Measurements from ENCODE around the gene HPSE2. TPM values are rescaled to one million over a fixed set of nuclear protein-coding genes. Genes with fewer than 3 reads are reported as not detected.

The HPSE2 gene
- total RNA-seq, 1 donor from 2014 or later: 3.4 TPM

GRCh38 chr10:99042051-99042771, 193.4 kb downstream of the HPSE2 start:
- ATAC-seq (no peak), DNase-seq (no peak)
- no peak for TF ChIP-seq CTCF (IDR thresholded peaks at IDR 0.05)
- Histone ChIP-seq H3K36me3 (no peaks in the 10 kb centered on the region), H3K9me3 (no peaks in the 10 kb centered on the region), H3K4me1 (no peaks in the 10 kb centered on the region), H3K4me3 (no peak overlapping the region), H3K27me3 (no peaks in the 10 kb centered on the region), H3K27ac (no peak overlapping the region)
- intact Hi-C loops (cut with DNase I): no loop called here

GRCh38 chr10:99041468-99041867, 194.2 kb downstream of the HPSE2 start:
- intact Hi-C loops (cut with DNase I): no loop called here
- no peaks in the 10 kb centered on the region for H3K36me3 ChIP-seq
- H3K9me3 ChIP-seq: no peaks in the 10 kb centered on the region
- no peak for TF ChIP-seq CTCF (IDR thresholded peaks at IDR 0.05)
- ATAC-seq: peak; percentile 27
- no peaks in the 10 kb centered on the region for H3K27me3 ChIP-seq
- H3K4me1 ChIP-seq: no peaks in the 10 kb centered on the region
- no peak overlapping the region for H3K4me3 ChIP-seq
- no peak for DNase-seq
- no peak overlapping the region for H3K27ac ChIP-seq

DNA sequence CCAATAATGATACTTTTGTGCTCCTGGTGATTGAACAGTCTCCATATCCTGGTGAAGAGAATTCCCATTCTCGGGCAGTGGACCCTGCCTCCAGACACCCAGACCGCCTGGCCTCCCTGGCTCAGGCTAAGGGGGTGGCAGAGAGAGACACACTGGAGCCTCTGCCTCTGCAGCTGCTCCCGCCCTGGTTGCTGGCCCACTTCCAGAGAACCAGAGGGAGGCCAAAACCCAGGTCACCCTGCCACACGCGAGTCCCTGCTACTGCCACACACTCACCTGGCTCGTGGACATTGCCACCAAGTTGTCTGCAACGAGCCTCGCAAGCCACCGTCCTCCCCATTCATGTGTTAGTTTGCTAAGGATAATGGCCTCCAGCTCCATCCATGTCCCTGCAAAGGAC, 221.8 kb downstream of the HPSE2 start:
- ATAC-seq: no peak
- H3K36me3 ChIP-seq: no peaks in the 10 kb centered on the region
- H3K9me3 ChIP-seq: no peaks in the 10 kb centered on the region
- no peaks in the 10 kb centered on the region for H3K4me1 ChIP-seq
- intact Hi-C loops (cut with DNase I): no loop called here
- no peak for TF ChIP-seq CTCF (IDR thresholded peaks at IDR 0.05)
- H3K27me3 ChIP-seq: no peaks in the 10 kb centered on the region
- no peak overlapping the region for H3K27ac ChIP-seq
- DNase-seq: peak; percentile 56
- H3K4me3 ChIP-seq: no peak overlapping the region

DNA sequence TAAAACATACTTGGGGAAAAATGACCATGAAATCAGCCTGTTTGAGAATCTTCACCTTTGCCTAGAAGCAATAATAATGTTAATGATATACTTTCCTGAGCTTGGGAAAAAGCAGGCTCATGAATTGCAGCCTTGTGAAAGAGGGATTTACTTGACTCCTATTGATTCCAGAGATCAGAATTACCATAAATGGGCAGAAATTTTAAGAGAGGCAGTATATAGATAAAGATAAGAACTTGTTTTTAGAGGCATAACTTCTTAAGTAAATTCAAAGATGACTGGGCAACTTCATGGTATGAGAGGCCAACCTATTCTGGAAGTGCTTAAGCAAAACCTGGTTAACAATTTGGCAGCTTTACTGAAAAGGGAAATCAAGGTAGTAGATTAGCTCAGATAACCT, 225.4 kb downstream of the HPSE2 start:
- Histone ChIP-seq H3K27me3 (no peaks in the 10 kb centered on the region), H3K27ac (no peak overlapping the region), H3K9me3 (peaks cover 5% of the 10 kb centered on the region), H3K4me1 (no peaks in the 10 kb centered on the region), H3K36me3 (no peaks in the 10 kb centered on the region), H3K4me3 (no peak overlapping the region)
- no peak for TF ChIP-seq CTCF (IDR thresholded peaks at IDR 0.05)
- intact Hi-C loops (cut with DNase I): no loop called here
- DNase-seq (no peak), ATAC-seq (no peak)

DNA sequence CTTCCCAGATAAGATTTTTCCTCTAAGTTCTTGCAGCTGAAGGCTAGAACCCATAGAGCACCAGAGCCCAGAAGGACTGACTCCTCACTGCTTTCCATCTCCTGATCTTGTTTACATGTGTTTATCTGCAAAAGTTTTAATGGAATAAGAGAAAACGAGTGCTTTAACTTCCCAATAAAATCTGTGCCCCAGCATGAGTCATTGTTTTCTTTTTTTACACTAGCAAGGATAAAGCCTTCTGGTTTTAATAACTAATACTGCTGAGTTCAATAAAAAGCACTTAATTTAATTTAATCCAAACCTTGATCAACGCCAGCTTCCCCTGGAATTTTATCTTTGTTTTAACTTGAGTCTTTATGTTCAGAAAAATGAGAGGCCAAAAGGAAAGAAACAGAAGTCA, 227.6 kb downstream of the HPSE2 start:
- intact Hi-C loops (cut with DNase I): no loop called here
- H3K9me3 ChIP-seq: peaks cover 13% of the 10 kb centered on the region
- no peaks in the 10 kb centered on the region for H3K4me1 ChIP-seq
- no peak overlapping the region for H3K4me3 ChIP-seq
- no peak for ATAC-seq
- no peak overlapping the region for H3K27ac ChIP-seq
- no peak for DNase-seq
- H3K36me3 ChIP-seq: no peaks in the 10 kb centered on the region
- no peak for TF ChIP-seq CTCF (IDR thresholded peaks at IDR 0.05)
- no peaks in the 10 kb centered on the region for H3K27me3 ChIP-seq

- H3K36me3 ChIP-seq: no peaks in the 10 kb centered on the region
- H3K9me3 ChIP-seq: peaks cover 13% of the 10 kb centered on the region
- H3K4me1 ChIP-seq: no peaks in the 10 kb centered on the region
- no peak overlapping the region for H3K27ac ChIP-seq
- no peak overlapping the region for H3K4me3 ChIP-seq
- DNase-seq (no peak), ATAC-seq (no peak)
- TF ChIP-seq CTCF (IDR thresholded peaks at IDR 0.05): no peak
- intact Hi-C loops (cut with DNase I): no loop called here
- no peaks in the 10 kb centered on the region for H3K27me3 ChIP-seq
Measured at GRCh38 chr10:99007457-99007856, 228.2 kb downstream of the HPSE2 start.
